ENCODE measurements around the gene CLSTN1.

GRCh38 chr1:9844106-9844505 is 20.3 kb upstream of the CLSTN1 start:
- TF ChIP-seq, protein P1, sequence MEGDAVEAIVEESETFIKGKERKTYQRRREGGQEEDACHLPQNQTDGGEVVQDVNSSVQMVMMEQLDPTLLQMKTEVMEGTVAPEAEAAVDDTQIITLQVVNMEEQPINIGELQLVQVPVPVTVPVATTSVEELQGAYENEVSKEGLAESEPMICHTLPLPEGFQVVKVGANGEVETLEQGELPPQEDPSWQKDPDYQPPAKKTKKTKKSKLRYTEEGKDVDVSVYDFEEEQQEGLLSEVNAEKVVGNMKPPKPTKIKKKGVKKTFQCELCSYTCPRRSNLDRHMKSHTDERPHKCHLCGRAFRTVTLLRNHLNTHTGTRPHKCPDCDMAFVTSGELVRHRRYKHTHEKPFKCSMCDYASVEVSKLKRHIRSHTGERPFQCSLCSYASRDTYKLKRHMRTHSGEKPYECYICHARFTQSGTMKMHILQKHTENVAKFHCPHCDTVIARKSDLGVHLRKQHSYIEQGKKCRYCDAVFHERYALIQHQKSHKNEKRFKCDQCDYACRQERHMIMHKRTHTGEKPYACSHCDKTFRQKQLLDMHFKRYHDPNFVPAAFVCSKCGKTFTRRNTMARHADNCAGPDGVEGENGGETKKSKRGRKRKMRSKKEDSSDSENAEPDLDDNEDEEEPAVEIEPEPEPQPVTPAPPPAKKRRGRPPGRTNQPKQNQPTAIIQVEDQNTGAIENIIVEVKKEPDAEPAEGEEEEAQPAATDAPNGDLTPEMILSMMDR (IDR thresholded peaks at IDR 0.05; ENCODE audit: insufficient read depth, low read length, poor library complexity, severe bottlenecking), result no peak
- TF ChIP-seq EZH2phosphoT487 (conservative IDR thresholded peaks at IDR 0.05; ENCODE audit: low read length), result no peak
